ENCODE results near the gene RERE. TPM values are rescaled to one million over a fixed set of nuclear protein-coding genes. Genes with fewer than 3 reads are reported as not detected.

The RERE gene
- total RNA-seq, 1 donor from 2014 or later: 252 TPM

DNA sequence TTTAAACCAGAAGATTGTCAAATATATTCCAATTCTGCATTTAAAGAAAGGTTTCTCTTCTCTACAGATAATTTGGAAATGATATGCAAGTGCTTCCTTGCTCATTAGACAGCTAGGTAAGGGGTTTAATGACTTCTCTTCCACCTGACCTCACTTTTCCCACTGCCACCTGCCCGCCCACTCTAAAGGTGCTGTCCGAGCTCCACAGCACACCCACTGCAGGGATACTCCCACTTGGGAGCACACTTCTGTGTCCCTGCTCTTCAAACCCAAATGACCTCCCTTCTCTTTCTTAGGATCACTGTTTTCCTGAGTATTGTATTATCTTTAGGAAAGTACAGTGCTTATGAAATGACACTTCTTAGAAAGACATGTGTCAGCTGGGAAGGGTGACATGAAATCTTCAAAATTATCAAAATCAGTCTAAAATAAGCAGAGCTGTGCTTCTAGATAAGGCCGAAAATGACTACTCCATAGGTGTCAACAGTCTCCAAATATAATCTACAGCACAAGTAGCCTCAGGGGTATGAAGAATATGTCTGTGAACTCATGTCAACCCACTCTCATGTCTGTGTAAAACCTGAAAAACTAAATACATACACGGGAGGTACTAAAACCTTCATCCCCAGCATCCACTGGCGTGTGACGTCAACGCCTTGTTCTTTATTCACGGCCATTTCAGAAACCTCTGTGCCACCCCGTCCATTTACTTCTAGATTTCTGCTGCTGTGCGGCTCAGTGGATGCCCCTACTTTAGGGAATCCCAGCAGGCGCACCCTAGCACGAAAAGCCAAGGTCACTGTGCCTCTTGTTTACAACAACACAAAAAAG, 428.5 kb downstream of the RERE start:
- Mint-ChIP-seq H3K36me3 (ENCODE audit: unreplicated experiment) (peaks cover 3% of the 10 kb centered on the region), H3K4me3 (ENCODE audit: unreplicated experiment) (peak overlapping the region; percentile 70), H3K9me3 (ENCODE audit: unreplicated experiment) (peaks cover 30% of the 10 kb centered on the region), H3K27me3 (ENCODE audit: unreplicated experiment) (peaks cover 7% of the 10 kb centered on the region), H3K27ac (ENCODE audit: unreplicated experiment) (peak overlapping the region; percentile 55), H3K4me1 (ENCODE audit: low read depth, unreplicated experiment) (peaks cover 63% of the 10 kb centered on the region)
- TF ChIP-seq, protein P1, sequence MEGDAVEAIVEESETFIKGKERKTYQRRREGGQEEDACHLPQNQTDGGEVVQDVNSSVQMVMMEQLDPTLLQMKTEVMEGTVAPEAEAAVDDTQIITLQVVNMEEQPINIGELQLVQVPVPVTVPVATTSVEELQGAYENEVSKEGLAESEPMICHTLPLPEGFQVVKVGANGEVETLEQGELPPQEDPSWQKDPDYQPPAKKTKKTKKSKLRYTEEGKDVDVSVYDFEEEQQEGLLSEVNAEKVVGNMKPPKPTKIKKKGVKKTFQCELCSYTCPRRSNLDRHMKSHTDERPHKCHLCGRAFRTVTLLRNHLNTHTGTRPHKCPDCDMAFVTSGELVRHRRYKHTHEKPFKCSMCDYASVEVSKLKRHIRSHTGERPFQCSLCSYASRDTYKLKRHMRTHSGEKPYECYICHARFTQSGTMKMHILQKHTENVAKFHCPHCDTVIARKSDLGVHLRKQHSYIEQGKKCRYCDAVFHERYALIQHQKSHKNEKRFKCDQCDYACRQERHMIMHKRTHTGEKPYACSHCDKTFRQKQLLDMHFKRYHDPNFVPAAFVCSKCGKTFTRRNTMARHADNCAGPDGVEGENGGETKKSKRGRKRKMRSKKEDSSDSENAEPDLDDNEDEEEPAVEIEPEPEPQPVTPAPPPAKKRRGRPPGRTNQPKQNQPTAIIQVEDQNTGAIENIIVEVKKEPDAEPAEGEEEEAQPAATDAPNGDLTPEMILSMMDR (IDR thresholded peaks at IDR 0.05; ENCODE audit: partially characterized antibody, unreplicated experiment): no peak
- DNase-seq: no peak

DNA sequence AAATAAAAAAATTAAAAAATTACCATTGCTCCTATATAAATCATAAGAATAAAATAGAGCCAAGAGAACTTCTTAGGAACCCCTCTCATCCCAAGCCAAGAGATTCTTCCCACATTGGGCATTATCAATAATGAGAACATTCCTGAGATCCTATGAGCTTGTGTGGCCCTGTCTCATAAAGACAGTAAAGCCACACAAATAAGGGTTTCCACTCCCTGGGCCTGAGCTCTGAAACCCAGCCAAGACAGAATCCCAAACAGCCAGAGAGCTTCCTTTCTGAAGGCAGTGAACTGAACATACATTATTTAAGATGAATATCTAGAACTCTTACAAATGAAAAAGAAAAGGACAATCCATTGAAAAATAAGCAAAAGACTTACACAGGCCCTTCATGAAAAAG, 431.2 kb downstream of the RERE start:
- Mint-ChIP-seq H3K27ac (ENCODE audit: unreplicated experiment) (peak overlapping the region; percentile 44), H3K36me3 (ENCODE audit: unreplicated experiment) (peaks cover 3% of the 10 kb centered on the region), H3K4me1 (ENCODE audit: low read depth, unreplicated experiment) (peaks cover 60% of the 10 kb centered on the region), H3K27me3 (ENCODE audit: unreplicated experiment) (peaks cover 5% of the 10 kb centered on the region), H3K9me3 (ENCODE audit: unreplicated experiment) (peaks cover 28% of the 10 kb centered on the region), H3K4me3 (ENCODE audit: unreplicated experiment) (no peak overlapping the region)
- no peak for DNase-seq
- TF ChIP-seq, protein P1 (IDR thresholded peaks at IDR 0.05; ENCODE audit: partially characterized antibody, unreplicated experiment): no peak

DNA sequence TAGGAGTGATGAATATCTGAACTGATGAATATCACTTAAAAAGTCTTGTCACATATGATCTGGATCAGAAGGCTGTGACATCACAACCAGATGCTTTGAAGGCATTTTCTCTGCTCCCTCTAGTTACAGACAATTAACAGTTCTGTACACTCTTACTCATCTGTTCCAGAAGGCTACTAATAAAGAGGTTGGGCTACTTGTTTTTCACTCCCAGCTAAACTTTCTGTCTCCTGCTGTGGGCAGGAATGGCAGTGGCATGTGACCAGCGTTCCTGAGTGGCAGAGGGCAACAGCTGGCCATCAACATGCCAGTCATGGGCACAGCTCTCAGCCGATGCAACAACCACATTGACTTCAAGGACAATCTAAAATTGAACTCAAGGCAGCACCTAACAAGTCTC, 432.9 kb downstream of the RERE start:
- H3K36me3 Mint-ChIP-seq (ENCODE audit: unreplicated experiment): peaks cover 3% of the 10 kb centered on the region
- H3K27me3 Mint-ChIP-seq (ENCODE audit: unreplicated experiment): peaks cover 9% of the 10 kb centered on the region
- DNase-seq: no peak
- peak overlapping the region; percentile 62 for H3K27ac Mint-ChIP-seq (ENCODE audit: unreplicated experiment)
- TF ChIP-seq, protein P1 (IDR thresholded peaks at IDR 0.05; ENCODE audit: partially characterized antibody, unreplicated experiment): no peak
- H3K9me3 Mint-ChIP-seq (ENCODE audit: unreplicated experiment): peaks cover 23% of the 10 kb centered on the region
- peaks cover 58% of the 10 kb centered on the region for H3K4me1 Mint-ChIP-seq (ENCODE audit: low read depth, unreplicated experiment)
- H3K4me3 Mint-ChIP-seq (ENCODE audit: unreplicated experiment): no peak overlapping the region

DNA sequence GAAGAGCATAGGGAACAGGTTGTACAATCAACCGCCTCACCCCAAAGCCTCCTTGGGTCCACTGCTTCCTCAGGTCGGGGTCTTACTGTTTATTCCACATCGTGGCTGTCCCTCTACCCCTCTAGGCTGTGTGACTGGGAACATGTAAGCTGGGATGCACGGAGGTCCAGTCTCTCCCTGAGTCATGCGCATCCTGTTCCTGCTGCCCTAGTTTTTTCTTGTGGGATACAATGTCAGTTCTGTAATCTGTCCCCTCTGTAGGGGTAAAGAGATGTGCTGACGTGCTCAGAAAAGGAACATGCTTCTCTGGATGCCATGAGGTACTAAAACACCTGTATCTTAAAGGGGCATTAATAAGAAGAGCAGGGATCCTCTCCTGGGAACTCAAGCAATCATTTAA, 433.4 kb downstream of the RERE start:
- peaks cover 9% of the 10 kb centered on the region for H3K27me3 Mint-ChIP-seq (ENCODE audit: unreplicated experiment)
- H3K36me3 Mint-ChIP-seq (ENCODE audit: unreplicated experiment): peaks cover 3% of the 10 kb centered on the region
- H3K9me3 Mint-ChIP-seq (ENCODE audit: unreplicated experiment): peaks cover 19% of the 10 kb centered on the region
- no peak for DNase-seq
- H3K27ac Mint-ChIP-seq (ENCODE audit: unreplicated experiment): peak overlapping the region; percentile 28
- no peak overlapping the region for H3K4me3 Mint-ChIP-seq (ENCODE audit: unreplicated experiment)
- TF ChIP-seq, protein P1 (IDR thresholded peaks at IDR 0.05; ENCODE audit: partially characterized antibody, unreplicated experiment): no peak
- peaks cover 54% of the 10 kb centered on the region for H3K4me1 Mint-ChIP-seq (ENCODE audit: low read depth, unreplicated experiment)

All from glutamatergic neuron (in vitro differentiated cells).